Activated naive CD4-positive, alpha-beta T cell treated with anti-CD3 and anti-CD28 coated beads, Interleukin-2, amount 10 ng/mL, durations not matched to agents 7 days and 5 days (primary cell): ENCODE data around the gene ADRB1.
A peak's percentile ranks its signal among the peaks of the same experiment; 100 is the strongest.

Source experiments
- CTCF ChIA-PET: fragments of 350-600 bp; sonication (Branson Sonifier 250); formaldehyde crosslinking; loops from one replicate; lab custom pipeline; 2021; ENCODE audit warnings: antibody characterized with exemption; lab: Charles Lee
- DNase-seq: peaks from one replicate; pipeline ENCODE4 v3.0.0-alpha.2; 2020
- H3K27ac Mint-ChIP-seq: one replicate; pipeline ENCODE4 v1.8.0; 2021; ENCODE audit warnings: mild to moderate bottlenecking, moderate library complexity, mixed read lengths
- H3K27me3 Mint-ChIP-seq: one replicate; pipeline ENCODE4 v1.8.0; 2021; ENCODE audit warnings: mild to moderate bottlenecking, mixed read lengths
- H3K36me3 Mint-ChIP-seq: one replicate; pipeline ENCODE4 v1.8.0; 2021; ENCODE audit warnings: mixed read lengths
- H3K4me1 Mint-ChIP-seq: one replicate; pipeline ENCODE4 v1.8.0; 2021; ENCODE audit warnings: mixed read lengths
- H3K4me3 Mint-ChIP-seq: one replicate; pipeline ENCODE4 v1.8.0; 2021; ENCODE audit warnings: mild to moderate bottlenecking, moderate library complexity, mixed read lengths
- H3K9me3 Mint-ChIP-seq: one replicate; pipeline ENCODE4 v1.8.0; 2021; ENCODE audit warnings: mixed read lengths

ADRB1 gene

DNA sequence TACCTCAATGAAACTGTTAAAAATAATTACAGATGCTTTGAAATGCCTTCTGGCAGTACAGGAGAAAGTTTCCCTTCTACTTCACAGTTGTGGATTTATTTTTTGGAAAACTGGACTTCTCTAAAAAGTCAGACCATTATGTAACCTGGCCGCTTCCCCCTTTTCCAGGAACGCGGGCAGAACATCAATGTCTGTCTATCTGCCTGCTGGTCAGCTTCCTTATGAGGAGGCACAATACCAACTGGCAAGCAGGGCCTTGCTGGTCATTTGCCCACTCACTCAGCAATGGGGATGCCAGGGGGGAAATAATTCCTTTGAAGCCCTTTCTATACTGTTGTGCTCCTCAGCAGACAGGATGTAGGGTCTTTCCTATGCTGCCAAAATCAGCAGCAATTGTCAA is 22.5 kb upstream of the ADRB1 start:
- no peak overlapping the region for H3K4me3 Mint-ChIP-seq
- peaks cover 24% of the 10 kb centered on the region for H3K4me1 Mint-ChIP-seq
- H3K9me3 Mint-ChIP-seq = no peaks in the 10 kb centered on the region
- CTCF ChIA-PET = no interaction called here
- no peak overlapping the region for H3K27ac Mint-ChIP-seq
- H3K27me3 Mint-ChIP-seq = peaks cover 53% of the 10 kb centered on the region
- peaks cover 5% of the 10 kb centered on the region for H3K36me3 Mint-ChIP-seq
- no peak for DNase-seq

DNA sequence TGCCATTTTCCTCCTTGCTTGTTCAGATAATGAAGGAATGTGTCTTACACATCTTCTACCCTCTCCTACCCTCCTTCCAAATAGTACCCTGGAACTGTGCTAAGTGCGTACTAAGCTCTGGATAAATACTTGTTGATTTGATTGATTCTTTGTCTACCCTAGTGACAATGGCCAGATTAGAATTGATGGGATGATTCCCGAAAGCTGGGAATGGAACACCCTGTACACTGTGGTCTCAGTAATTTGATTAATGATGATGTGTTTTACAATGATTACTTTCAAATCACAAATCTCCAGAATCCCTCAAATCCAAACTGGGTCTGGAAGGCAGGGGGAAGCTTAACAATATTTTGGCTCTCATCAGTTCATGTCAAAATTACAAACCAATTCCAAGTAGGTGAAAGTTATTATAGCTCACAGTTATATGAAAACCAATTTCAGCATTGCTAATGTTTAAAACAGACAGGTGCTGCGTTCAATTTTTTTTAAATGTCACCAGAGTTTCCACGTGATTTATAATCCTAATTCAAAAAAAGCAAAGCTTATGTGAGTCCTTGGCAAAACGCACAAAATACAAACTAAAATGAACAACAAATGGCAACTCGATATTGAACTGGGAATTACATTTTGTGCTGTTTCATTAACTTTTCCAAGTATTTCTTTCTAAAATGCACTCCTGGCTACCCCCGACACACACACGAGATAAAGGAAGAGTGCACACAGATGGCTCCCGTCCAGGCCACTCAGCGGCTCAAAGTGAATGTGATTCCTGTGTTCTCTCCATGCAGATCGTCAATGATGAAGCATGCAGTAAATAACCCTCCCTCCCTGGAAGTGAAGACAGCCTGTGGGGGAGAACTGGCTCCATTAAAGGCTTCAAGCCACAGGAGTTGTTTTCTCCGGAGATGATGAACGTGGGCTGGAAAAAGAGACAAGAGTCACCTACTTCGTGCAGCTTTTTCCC is 21.7 kb upstream of the ADRB1 start:
- Mint-ChIP-seq H3K36me3 (peaks cover 5% of the 10 kb centered on the region), H3K4me1 (peaks cover 27% of the 10 kb centered on the region), H3K27ac (no peak overlapping the region), H3K9me3 (no peaks in the 10 kb centered on the region), H3K4me3 (no peak overlapping the region), H3K27me3 (peaks cover 44% of the 10 kb centered on the region)
- DNase-seq = no peak
- CTCF ChIA-PET = no interaction called here

DNA sequence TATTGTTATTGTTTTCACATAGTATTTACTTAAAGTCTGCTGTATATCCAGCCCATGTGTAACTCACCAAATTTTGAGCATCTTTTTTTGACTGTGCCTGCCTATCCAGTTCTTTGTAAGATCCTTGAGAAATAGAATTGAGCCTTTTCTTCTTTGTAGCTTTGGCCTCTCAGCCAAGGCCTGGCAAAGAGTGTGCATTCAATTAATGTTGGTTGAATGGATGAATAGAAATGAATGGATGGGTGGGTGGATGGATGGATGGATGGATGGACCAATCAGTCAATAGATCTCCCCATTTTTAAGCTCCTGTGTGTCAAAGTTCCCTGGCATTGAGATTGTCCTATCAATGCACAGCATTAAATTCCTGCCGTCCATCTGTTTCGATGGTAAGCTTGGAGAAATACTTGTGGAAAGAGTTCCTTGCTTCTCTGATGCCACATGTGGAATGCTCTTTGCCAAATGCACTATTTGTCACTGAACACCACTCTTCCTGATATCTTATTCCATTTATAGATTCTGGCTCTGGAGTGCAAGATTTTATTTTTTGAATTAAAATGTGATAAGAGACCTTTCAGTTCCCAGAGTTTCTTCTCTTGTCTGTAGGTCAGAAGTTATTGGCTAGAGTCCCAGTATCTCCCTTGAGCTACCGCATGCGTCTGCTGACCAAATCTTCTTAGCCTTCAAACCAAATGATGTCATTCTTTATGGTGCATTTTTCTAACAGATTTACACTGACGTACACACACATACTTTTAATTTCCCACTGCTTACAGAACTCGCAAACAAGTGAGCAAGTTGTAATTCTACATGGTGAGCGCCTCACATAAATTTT is 20.7 kb upstream of the ADRB1 start:
- CTCF ChIA-PET = no interaction called here
- Mint-ChIP-seq H3K4me1 (peaks cover 27% of the 10 kb centered on the region), H3K4me3 (no peak overlapping the region), H3K27ac (no peak overlapping the region), H3K36me3 (peaks cover 5% of the 10 kb centered on the region), H3K9me3 (no peaks in the 10 kb centered on the region), H3K27me3 (peaks cover 43% of the 10 kb centered on the region)
- no peak for DNase-seq

DNA sequence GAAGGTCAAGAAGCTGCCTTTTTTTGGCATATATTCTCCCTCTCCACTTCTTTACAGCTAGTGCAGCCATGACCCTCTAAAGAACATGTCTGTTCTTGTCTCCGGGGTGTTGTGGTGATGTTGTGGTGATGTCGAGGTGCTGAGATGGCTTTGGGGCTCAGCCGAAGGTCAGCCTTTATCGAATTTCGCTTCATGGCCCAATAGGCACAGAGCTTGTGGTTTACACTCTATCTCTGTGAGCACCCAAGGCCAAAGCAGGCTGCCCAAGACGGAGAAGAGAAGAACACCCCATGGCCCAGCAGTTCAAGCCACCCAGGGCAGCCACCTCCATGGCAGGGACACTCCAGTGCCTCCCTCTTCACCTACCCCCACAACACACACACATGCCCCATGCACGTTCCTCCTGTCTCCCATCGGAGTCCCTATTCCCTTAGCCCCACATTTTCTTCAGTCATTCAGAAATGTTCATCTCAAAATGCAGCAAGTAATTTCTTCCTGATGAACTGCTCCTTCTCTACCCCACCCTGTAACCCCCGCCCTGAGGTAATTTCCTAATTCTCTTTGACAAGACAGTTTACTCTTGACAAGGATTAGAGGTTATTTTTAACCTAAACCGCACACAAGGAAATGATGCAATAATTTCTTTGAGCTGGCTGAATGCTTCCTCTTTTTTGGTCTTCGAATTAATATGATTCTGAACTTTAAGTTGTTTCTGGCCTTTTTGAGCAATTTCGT is 18.6 kb upstream of the ADRB1 start:
- DNase-seq = peak; percentile 30
- Mint-ChIP-seq H3K4me3 (no peak overlapping the region), H3K9me3 (no peaks in the 10 kb centered on the region), H3K36me3 (peaks cover 5% of the 10 kb centered on the region), H3K4me1 (peaks cover 30% of the 10 kb centered on the region), H3K27ac (peak overlapping the region; percentile 36), H3K27me3 (peaks cover 47% of the 10 kb centered on the region)
- CTCF ChIA-PET = no interaction called here

DNA sequence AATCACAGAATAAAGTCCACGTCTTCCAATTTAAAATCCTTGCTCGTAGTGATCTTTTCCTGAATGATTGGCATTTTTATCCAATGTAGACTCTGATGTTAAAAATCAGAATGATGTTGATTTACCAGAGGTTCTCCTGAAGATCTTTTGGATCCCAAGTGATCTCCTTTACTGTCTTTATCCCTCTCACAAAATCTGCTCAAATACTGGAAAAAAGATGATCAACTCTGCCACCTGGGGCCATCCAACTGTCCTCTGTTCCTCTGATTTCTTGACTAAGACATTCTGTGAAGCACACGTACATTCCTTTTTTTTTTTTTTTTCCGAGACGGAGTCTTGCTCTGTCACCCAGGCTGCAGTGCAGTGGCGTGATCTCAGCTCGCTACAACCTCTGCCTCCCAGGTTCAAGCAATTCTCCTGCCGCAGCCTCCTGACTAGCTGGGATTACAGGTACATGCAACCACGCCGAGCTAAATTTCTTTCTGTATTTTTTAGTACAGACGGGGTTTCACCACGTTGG is 18.0 kb upstream of the ADRB1 start:
- peak overlapping the region; percentile 36 for H3K27ac Mint-ChIP-seq
- H3K4me3 Mint-ChIP-seq = no peak overlapping the region
- H3K27me3 Mint-ChIP-seq = peaks cover 50% of the 10 kb centered on the region
- H3K9me3 Mint-ChIP-seq = no peaks in the 10 kb centered on the region
- H3K36me3 Mint-ChIP-seq = peaks cover 5% of the 10 kb centered on the region
- no peak for DNase-seq
- CTCF ChIA-PET = no interaction called here
- H3K4me1 Mint-ChIP-seq = peaks cover 30% of the 10 kb centered on the region

DNA sequence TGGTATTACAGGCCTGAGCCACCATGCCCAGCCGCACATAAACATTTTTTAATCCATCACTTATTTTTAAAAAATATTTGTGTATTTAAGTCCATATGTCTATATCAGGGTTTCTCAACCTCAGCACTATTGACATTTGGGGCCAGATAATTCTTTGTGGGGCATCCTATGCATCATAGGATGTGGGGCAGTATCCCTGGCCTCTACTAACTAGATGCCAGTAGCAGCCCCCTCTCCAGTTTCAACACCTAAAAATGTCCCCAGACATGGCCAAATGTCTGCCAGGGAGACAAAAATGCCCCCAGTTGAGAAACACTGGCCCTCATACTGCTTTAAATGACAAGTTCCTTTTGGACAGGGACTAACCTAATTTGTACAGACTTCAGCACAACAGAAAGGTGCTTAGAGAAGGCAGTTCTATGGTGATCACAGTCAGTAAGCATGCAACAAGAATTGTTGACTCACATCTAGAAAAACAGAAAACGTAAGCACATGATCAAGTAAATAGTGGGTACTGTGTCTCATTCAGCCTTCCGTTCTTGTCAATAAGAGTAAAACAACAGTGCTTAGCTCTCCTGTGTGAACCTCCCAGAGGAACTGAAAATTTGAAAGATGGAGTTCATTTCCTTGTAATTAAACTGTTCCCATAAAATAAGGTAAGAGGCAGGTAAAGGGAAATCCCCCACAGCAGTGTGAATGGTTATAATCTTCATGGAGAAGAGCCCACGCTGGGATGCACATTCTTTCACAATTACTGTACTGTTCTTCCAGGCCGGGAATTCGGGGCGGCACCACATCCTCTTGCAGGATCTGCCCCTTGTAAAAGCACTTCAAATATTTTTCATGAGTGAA is 17.3 kb upstream of the ADRB1 start:
- CTCF ChIA-PET = no interaction called here
- H3K4me3 Mint-ChIP-seq = no peak overlapping the region
- no peak overlapping the region for H3K27ac Mint-ChIP-seq
- H3K4me1 Mint-ChIP-seq = peaks cover 30% of the 10 kb centered on the region
- peaks cover 52% of the 10 kb centered on the region for H3K27me3 Mint-ChIP-seq
- H3K9me3 Mint-ChIP-seq = no peaks in the 10 kb centered on the region
- DNase-seq = no peak
- H3K36me3 Mint-ChIP-seq = peaks cover 5% of the 10 kb centered on the region

DNA sequence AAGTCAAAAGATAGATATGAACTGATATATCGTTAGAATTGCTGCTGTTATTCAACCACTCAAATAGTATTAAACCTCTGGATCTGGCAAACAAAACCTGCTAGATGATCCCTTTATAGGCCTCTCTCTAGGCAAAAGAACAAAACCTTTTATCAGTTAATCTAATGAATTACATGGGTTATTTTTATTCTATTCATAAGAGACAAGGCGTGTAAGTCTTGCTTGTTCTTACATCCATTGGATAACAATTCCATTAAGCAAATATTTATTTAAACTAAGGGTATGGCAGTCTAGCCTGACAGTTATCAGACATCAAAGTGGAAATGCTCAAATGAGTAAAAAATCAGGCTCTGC is 16.6 kb upstream of the ADRB1 start:
- no peak for DNase-seq
- Mint-ChIP-seq H3K4me3 (no peak overlapping the region), H3K27me3 (peaks cover 52% of the 10 kb centered on the region), H3K4me1 (peaks cover 30% of the 10 kb centered on the region), H3K27ac (no peak overlapping the region), H3K36me3 (peaks cover 5% of the 10 kb centered on the region), H3K9me3 (no peaks in the 10 kb centered on the region)
- CTCF ChIA-PET = no interaction called here

DNA sequence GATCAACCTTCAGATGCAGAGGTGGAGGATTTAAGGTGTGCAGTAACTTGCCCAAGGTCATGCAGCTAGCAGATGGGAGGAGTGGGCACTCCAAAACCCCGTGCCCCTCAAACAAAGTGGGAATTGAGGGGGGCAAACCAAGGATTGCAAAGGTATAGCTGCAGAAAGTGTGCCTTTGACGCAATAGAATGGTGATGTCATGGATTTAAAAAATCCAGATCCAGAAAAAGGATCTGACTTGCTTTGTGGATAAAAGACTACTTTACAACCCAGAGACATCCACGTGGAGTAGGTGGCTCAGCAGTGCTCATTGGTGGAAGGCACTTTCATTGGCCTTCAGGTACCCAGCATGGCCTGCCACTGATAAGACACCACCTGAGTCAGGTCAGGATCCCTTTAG is 15.7 kb upstream of the ADRB1 start:
- H3K27me3 Mint-ChIP-seq = peaks cover 48% of the 10 kb centered on the region
- peaks cover 30% of the 10 kb centered on the region for H3K4me1 Mint-ChIP-seq
- peaks cover 5% of the 10 kb centered on the region for H3K36me3 Mint-ChIP-seq
- no peaks in the 10 kb centered on the region for H3K9me3 Mint-ChIP-seq
- CTCF ChIA-PET = no interaction called here
- H3K4me3 Mint-ChIP-seq = no peak overlapping the region
- DNase-seq = no peak
- no peak overlapping the region for H3K27ac Mint-ChIP-seq

DNA sequence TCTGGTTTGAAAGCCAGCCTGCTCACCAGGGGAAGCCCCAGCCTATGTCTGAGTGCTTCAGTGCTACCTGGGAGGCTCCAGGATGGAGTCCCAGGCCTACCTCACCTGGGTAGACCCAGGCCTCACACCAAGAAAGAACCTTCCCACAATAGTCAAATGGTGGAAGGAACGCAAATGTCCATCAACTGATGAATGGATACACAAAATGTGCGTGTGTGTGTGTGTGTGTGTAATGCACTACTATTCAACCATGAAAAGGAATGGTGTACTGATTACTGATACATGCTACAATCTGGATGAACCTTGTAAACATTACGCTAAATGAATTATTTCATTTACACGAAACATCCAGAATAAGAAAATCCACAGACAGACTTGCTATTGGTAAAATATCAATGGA is 15.2 kb upstream of the ADRB1 start:
- no peak overlapping the region for H3K4me3 Mint-ChIP-seq
- no peak for DNase-seq
- H3K4me1 Mint-ChIP-seq = peaks cover 30% of the 10 kb centered on the region
- CTCF ChIA-PET = no interaction called here
- peaks cover 5% of the 10 kb centered on the region for H3K36me3 Mint-ChIP-seq
- no peak overlapping the region for H3K27ac Mint-ChIP-seq
- H3K9me3 Mint-ChIP-seq = no peaks in the 10 kb centered on the region
- peaks cover 51% of the 10 kb centered on the region for H3K27me3 Mint-ChIP-seq

DNA sequence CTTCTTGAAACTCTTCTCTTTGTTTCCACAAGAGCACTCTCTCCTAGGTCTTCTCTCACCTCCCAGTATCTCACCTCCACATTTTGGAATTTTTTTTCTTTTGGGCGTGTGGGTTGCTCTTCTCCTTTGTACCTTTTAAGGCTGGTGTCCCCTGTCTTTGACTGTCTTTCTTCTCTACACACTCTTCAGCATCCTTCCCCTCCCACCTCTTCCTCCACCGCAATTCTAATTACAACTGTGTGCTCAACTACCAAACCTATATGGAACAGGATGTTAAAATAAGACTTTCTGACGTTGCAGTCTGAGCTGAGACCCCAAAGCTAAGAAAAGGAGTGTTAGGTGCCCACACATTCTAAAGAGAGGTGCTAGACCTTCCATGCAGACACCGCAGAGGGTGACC is 14.0 kb upstream of the ADRB1 start:
- Mint-ChIP-seq H3K4me3 (no peak overlapping the region), H3K27me3 (peaks cover 48% of the 10 kb centered on the region), H3K27ac (no peak overlapping the region), H3K9me3 (no peaks in the 10 kb centered on the region), H3K36me3 (peaks cover 3% of the 10 kb centered on the region), H3K4me1 (peaks cover 20% of the 10 kb centered on the region)
- DNase-seq = no peak
- CTCF ChIA-PET = no interaction called here

DNA sequence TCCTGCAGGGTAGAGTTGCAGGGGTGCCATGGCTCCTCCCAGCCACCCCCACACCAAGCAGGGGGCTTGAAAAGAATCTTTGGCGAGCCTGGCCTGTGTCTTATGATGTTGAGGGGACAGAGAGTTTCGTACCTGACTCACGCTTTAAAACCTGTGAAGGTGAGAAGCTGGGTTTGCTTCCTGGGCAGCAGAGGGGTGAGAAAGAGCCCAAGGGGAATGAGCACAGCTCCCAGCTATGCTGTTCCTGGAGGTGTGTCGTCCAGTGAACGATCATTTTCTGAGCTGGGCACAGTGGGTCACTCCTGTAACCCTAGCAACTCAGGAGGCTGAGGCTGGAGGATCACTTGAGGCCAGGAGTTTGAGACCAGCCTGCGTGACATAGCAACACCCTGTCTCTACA is 13.5 kb upstream of the ADRB1 start:
- Mint-ChIP-seq H3K36me3 (peaks cover 3% of the 10 kb centered on the region), H3K4me1 (peaks cover 15% of the 10 kb centered on the region), H3K27me3 (peaks cover 52% of the 10 kb centered on the region), H3K27ac (no peak overlapping the region), H3K4me3 (no peak overlapping the region), H3K9me3 (no peaks in the 10 kb centered on the region)
- CTCF ChIA-PET = interaction anchor here (0.8 kb wide), 1 partner anchor 13 kb away, joined by 3 read pairs; no protein-coding TSS in a partner anchor
- DNase-seq = no peak

DNA sequence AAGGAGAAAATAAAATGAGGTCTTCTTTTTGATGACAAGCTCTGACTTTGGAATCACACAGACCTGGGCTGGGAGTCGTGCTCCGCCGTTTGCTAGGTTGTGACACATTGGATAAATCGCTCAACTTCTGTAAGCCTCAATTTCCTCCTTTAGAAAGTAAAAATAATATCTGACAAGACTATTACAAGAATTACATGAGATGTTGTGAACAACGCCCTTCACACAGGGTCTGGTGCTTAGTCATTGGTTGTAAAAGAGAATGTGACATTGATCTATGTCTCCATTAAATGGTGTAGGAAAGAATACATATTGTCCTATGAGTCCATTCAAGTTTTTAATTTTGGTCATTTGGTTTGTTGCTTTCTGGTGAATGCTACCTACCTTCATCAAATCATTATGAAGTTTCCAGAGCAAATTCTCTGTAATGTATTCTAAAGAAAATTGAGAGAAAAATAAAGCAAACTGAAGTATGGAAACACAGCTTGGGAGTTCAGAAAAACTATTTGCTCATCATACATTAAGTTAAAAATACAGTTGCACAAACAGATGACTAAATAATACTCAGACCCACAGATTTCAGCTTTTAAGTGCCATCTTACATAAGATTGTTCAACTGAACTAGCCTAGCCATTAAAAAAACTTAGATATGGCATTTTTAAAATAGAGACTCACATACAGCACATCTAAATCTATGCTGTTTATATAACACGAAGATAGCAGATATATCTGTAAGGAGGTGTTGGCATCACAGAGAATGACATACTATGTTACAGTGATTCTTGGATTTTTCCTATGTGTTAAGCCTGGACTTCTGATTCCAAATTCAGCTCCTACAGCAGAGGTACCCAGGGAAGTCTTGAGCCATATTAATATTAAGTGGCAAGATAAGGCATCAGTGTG is 12.3 kb upstream of the ADRB1 start:
- peaks cover 6% of the 10 kb centered on the region for H3K4me1 Mint-ChIP-seq
- no peak for DNase-seq
- H3K27me3 Mint-ChIP-seq = peaks cover 56% of the 10 kb centered on the region
- no peaks in the 10 kb centered on the region for H3K9me3 Mint-ChIP-seq
- H3K4me3 Mint-ChIP-seq = no peak overlapping the region
- no peaks in the 10 kb centered on the region for H3K36me3 Mint-ChIP-seq
- H3K27ac Mint-ChIP-seq = no peak overlapping the region
- CTCF ChIA-PET = interaction anchor here (1.4 to 1.6 kb wide), 2 partner anchors 16 to 29 kb away, joined by 3 to 5 read pairs; no protein-coding TSS in a partner anchor
